B cell (primary cell): ENCODE results near the gene RAP1GDS1.

ENCODE experiments used
- CTCF ChIP-seq: fragments of 200-600 bp; IDR thresholded peaks from one replicate; pipeline ENCODE4 v1.8.0; 2022; ENCODE audit warnings: antibody characterized with exemption, mild to moderate bottlenecking
- EZH2 ChIP-seq: IDR thresholded peaks from 2 replicates; pipeline ENCODE4 v1.6.1; 2012; ENCODE audit warnings: borderline replicate concordance, low read depth, mild to moderate bottlenecking, moderate library complexity, low read length; ENCODE audit not compliant: insufficient read depth, poor library complexity, severe bottlenecking

GRCh38 chr4:98327694-98328093 lies 66.5 kb downstream of the RAP1GDS1 start:
- TF ChIP-seq CTCF, result no peak
- no peak for TF ChIP-seq EZH2
